Hepatocyte (in vitro differentiated cells): ENCODE measurements around the gene CADPS2.

Experiments
- CTCF ChIP-seq: fragments of 200-600 bp; sonication (generic); IDR thresholded peaks from 2 replicates; pipeline ENCODE4 v1.5.1; 2016; ENCODE audit warnings: antibody characterized with exemption, mild to moderate bottlenecking; ENCODE audit not compliant: poor library complexity
- EZH2 ChIP-seq: fragments of 200-600 bp; sonication (generic); IDR thresholded peaks from 2 replicates; pipeline ENCODE4 v1.6.1; 2016; ENCODE audit warnings: antibody characterized with exemption, mild to moderate bottlenecking, borderline replicate concordance
- EZH2phosphoT487 ChIP-seq: fragments of 200-600 bp; sonication (generic); IDR thresholded peaks from one replicate; pipeline ENCODE4 v1.6.1; 2018; ENCODE audit warnings: antibody characterized with exemption, mild to moderate bottlenecking, low read depth, moderate library complexity; ENCODE audit not compliant: unreplicated experiment, severe bottlenecking

GRCh38 chr7:122758501-122758900 lies 127.8 kb downstream of the CADPS2 start:
- TF ChIP-seq CTCF: no peak
- TF ChIP-seq EZH2: no peak
- TF ChIP-seq EZH2phosphoT487: no peak
